Measurements from ENCODE around the gene B3GALT5.
"Not testable (repeated sequence)": the region's sequence is repeated elsewhere in the genome, so short reads cannot be mapped to it uniquely, and the experiment has no call there.

The B3GALT5 gene

GRCh38 chr21:39669485-39669884, 56.7 kb downstream of the B3GALT5 start:
- no peak for DNase-seq

GRCh38 chr21:39669976-39670661, 57.4 kb downstream of the B3GALT5 start:
- DNase-seq = no peak

GRCh38 chr21:39670701-39671100, 58.0 kb downstream of the B3GALT5 start:
- peak; percentile 9 for DNase-seq

GRCh38 chr21:39671986-39672385, 59.2 kb downstream of the B3GALT5 start:
- DNase-seq = no peak

GRCh38 chr21:39673163-39673562, 60.4 kb downstream of the B3GALT5 start:
- DNase-seq = no peak

GRCh38 chr21:39673736-39674135, 61.0 kb downstream of the B3GALT5 start:
- DNase-seq = peak; percentile 7

GRCh38 chr21:39674801-39675200, 62.1 kb downstream of the B3GALT5 start:
- DNase-seq = no peak

- no peak for DNase-seq
Observed at GRCh38 chr21:39675590-39675989, 62.9 kb downstream of the B3GALT5 start.

GRCh38 chr21:39675993-39676661, 63.4 kb downstream of the B3GALT5 start:
- peak; percentile 73 for DNase-seq

- no peak for DNase-seq
Observed at GRCh38 chr21:39680216-39680615, 67.5 kb downstream of the B3GALT5 start.

GRCh38 chr21:39681257-39681656, 68.5 kb downstream of the B3GALT5 start:
- DNase-seq = no peak

GRCh38 chr21:39681845-39682244, 69.1 kb downstream of the B3GALT5 start:
- DNase-seq = no peak

- DNase-seq = no peak
Observed at GRCh38 chr21:39685236-39685635, 72.5 kb downstream of the B3GALT5 start.

GRCh38 chr21:39685991-39686390, 73.3 kb downstream of the B3GALT5 start:
- no peak for DNase-seq

- no peak for DNase-seq
Observed at GRCh38 chr21:39686646-39687468, 74.1 kb downstream of the B3GALT5 start.

- no peak for DNase-seq
Observed at GRCh38 chr21:39688010-39688409, 75.3 kb downstream of the B3GALT5 start.

- not testable (repeated sequence) for DNase-seq
Observed at GRCh38 chr21:39689860-39690259, 77.1 kb downstream of the B3GALT5 start.

GRCh38 chr21:39690454-39690853, 77.7 kb downstream of the B3GALT5 start:
- DNase-seq = no peak

GRCh38 chr21:39694750-39695149, 82.0 kb downstream of the B3GALT5 start:
- DNase-seq = no peak

GRCh38 chr21:39696196-39696595, 83.5 kb downstream of the B3GALT5 start:
- no peak for DNase-seq

- DNase-seq = peak; percentile 27
Observed at GRCh38 chr21:39696618-39697017, 83.9 kb downstream of the B3GALT5 start.

- no peak for DNase-seq
Observed at GRCh38 chr21:39700318-39700717, 87.6 kb downstream of the B3GALT5 start.

- no peak for DNase-seq
Observed at GRCh38 chr21:39703578-39703977, 90.8 kb downstream of the B3GALT5 start.

GRCh38 chr21:39705849-39706248, 93.1 kb downstream of the B3GALT5 start:
- no peak for DNase-seq
